Fibroblast of skin of abdomen (primary cell): ENCODE data around the gene USO1.

Experiments used
- DNase-seq: peaks from one replicate; pipeline ENCODE4 v3.0.0-alpha.2; 2013

Gene USO1

GRCh38 chr4:75844151-75844662 lies 119.8 kb downstream of the USO1 start:
- peak; percentile 95 for DNase-seq

GRCh38 chr4:75845992-75846391 lies 121.6 kb downstream of the USO1 start:
- DNase-seq: no peak

GRCh38 chr4:75848171-75848760 lies 123.9 kb downstream of the USO1 start:
- DNase-seq: peak; percentile 91

- DNase-seq: peak; percentile 79
Measured at GRCh38 chr4:75848891-75849290, 124.5 kb downstream of the USO1 start.

- peak; percentile 21 for DNase-seq
Measured at GRCh38 chr4:75849461-75849860, 125.1 kb downstream of the USO1 start.

GRCh38 chr4:75858721-75859120 lies 134.3 kb downstream of the USO1 start:
- DNase-seq: no peak

GRCh38 chr4:75860606-75861005 lies 136.2 kb downstream of the USO1 start:
- DNase-seq: no peak
